VCaP (cell line): ENCODE data around the gene RNF166.

ENCODE experiments used
- H3K27ac ChIP-seq: fragments of 450-650 bp; 2 replicates; pipeline ENCODE4 v1.5.1; 2017
- CTCF ChIP-seq: fragments of 450-650 bp; conservative IDR thresholded peaks from 2 replicates; pipeline ENCODE4 v1.5.1; 2017; ENCODE audit warnings: mild to moderate bottlenecking, moderate library complexity

RNF166 gene

GRCh38 chr16:88662843-88663606 is 43.2 kb downstream of the RNF166 start, which contains the start of gene MVD:
MVD (minus strand) TSS chr16:88663091; CDS start chr16:88663080, 11 bp downstream.
- H3K27ac ChIP-seq, result peak within 1 kb of the TSS; percentile 42; the same call in 1 of the 2 replicates
- TF ChIP-seq CTCF, result no peak

GRCh38 chr16:88662222-88662842 is 43.9 kb downstream of the RNF166 start:
- no peak for TF ChIP-seq CTCF
- peak overlapping the region; percentile 42; the same call in 1 of the 2 replicates for H3K27ac ChIP-seq

DNA sequence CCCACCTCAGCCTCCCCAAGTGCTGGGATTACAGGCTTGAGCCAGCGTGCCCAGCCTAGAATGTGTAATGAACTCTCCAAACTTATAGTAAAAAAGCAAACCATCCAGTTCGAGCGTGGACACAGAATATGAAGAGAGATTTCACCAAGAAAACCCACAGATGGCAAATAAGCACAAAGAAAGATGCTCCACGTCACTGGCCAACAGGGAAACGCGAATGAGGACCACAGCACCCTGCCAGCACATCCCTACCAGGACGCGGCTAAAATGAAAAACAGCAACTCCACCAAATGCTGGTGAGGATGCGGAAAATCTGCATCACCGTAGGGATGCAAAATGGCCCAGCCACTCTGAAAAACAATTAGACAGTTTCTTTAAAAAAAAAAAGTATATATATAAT is 44.7 kb downstream of the RNF166 start:
- no peak overlapping the region for H3K27ac ChIP-seq
- no peak for TF ChIP-seq CTCF

- TF ChIP-seq CTCF, result no peak
- H3K27ac ChIP-seq, result no peak overlapping the region
These were observed 47.0 kb downstream of the RNF166 start for GRCh38 chr16:88659160-88659559.

GRCh38 chr16:88658714-88659113 is 47.5 kb downstream of the RNF166 start:
- no peak overlapping the region for H3K27ac ChIP-seq
- TF ChIP-seq CTCF, result no peak

DNA sequence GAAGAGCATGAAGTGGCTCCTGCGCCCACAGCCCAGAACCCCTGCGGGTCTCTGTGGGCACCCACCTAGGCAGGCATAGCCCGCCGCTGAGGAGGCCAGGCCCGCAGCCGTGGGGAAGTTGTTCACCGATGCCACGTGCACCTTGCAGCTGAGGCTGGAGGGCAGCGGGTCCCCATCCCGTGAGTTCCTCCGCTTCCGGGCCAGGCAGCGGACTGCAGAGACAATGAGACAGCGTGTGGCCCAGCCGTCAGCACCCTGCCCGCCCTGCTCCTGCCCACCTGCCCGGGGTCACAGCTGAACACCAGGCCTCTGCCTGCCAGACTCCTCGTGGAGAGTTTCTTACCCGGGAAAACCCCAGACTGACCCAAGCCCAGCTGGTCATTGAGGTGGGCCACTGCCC is 48.8 kb downstream of the RNF166 start:
- H3K27ac ChIP-seq, result no peak overlapping the region
- TF ChIP-seq CTCF, result no peak

DNA sequence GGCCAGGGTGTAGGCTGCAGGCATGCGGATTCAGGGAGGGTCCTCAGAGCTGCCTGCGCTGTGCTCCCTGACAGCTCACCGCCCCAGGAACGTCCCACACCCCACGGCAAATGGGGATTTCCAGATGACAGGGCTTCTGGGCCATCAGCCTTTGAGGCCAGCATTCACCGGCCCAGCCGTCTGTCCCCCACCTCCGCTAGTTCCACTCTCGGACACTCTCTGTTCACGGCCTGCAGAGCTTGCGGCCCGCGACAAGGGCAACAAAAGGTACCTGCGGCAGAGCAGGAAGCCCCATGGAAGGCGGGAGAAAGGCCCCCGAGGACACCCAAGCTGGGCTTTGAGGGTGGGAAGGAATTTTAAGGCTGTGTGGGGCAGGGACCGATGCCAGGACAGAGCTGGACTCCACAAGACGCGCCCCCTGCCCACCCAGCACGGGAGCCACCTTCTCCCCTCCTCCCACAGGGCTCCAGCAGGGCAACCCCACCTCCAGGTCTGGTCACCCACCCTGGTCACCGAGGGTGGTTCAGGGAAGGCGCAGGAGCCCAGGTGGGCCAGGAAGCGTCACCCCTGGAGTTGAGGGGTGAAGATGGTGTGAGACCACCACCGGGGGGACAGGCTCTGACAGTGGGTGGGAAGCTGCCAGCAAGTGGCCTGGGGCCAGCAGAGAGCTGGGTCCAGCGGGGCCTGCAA is 49.8 kb downstream of the RNF166 start:
- H3K27ac ChIP-seq, result no peak overlapping the region
- no peak for TF ChIP-seq CTCF
